GM19328 (cell line): ENCODE results near the gene AKAP11.
"Not testable (repeated sequence)": the region's sequence is repeated elsewhere in the genome, so short reads cannot be mapped to it uniquely, and the experiment has no call there.

Experiments
- ATAC-seq: cut with Tn5 transposase; IDR thresholded peaks from one replicate; pipeline ENCODE4 v1.9.1; 2021; ENCODE audit warnings: mild to moderate bottlenecking, moderate library complexity; ENCODE audit not compliant: unreplicated experiment

Gene AKAP11

GRCh38 chr13:42272115-42272803 is at the start of gene AKAP11:
Gene AKAP11 (plus strand): TSS chr13:42272152. CDS start chr13:42286349, 14,197 bp downstream.
- ATAC-seq = peak; percentile 23

GRCh38 chr13:42223681-42224080 is 48.3 kb upstream of the AKAP11 start:
- ATAC-seq = no peak

DNA sequence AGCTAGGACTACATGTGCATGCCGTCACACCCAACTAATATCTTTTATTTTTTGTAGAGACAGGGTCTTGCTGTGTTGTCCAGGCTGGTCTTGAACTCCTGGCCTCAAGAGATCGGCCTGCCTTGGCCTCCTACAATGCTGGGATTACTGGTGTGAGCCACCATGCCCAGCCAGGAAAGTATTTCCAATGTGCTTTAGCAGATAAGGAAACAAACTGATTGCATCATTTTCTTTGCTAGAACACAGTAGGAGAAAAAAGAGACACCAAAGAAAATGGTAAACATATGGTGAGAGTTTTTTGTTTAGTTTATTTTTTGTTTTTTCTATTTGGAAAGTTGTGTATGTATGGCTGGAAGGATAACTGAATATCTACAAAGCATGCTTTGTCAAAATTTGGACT is 46.9 kb upstream of the AKAP11 start:
- no peak for ATAC-seq

- ATAC-seq = not testable (repeated sequence)
Measured at GRCh38 chr13:42226759-42227158, 45.2 kb upstream of the AKAP11 start.

DNA sequence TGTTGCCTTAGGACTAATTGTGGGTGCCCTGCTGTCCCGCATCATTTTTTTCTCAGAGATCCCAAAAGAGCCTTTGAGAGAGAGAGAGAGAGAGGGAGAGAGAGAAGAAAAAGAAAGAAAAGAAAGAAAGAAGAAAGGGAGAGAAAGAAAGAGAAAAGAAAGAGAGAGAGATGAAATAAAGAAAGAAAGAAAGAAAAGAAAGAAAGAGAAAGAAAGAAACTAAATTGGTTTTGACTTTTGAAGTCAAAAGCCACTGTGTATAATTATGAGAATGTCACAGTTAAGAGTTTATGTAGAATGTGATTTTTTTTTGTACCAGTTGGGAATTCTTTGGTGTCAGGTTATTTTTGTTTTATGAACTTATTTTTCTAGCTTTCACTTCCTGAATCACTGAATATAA is 43.4 kb upstream of the AKAP11 start:
- no peak for ATAC-seq

- no peak for ATAC-seq
Measured at GRCh38 chr13:42229287-42229686, 42.7 kb upstream of the AKAP11 start.

DNA sequence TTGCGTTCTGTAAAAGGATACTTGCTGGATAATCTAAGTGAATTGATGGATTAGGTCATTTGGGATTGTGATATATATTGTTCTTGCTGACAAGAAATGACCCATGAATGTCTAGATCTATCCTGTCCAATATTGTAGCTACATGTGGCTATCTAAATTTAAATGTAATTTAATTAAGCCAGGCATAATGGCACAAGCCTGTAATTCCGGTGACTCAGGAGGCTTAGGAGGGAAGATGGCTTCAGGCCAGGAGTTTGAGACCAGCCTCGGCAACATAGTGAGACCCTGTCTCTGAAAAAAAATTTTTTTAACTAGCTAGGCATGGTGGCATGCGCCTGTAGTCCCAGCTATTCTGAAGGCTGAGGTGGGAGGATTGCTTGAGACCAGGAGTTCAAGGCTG is 39.3 kb upstream of the AKAP11 start:
- ATAC-seq = no peak

DNA sequence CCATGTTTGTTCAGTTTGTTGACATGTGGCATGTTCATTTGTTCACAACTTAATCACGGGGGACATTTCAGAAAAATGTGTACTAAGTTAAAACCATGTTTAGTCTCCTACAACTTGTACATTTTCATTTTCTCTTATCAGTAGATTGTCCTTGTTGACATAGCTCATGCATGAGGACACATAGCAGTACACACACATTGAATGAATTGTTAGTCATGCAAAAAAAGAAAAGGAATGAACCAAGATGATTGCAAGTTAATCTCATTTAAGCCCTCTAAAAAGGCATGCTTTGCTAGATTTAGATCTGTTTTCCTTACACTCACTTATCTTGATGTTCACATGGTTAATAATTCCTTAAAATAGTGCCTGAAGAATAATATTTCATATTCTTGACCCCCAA is 38.2 kb upstream of the AKAP11 start:
- ATAC-seq = no peak

DNA sequence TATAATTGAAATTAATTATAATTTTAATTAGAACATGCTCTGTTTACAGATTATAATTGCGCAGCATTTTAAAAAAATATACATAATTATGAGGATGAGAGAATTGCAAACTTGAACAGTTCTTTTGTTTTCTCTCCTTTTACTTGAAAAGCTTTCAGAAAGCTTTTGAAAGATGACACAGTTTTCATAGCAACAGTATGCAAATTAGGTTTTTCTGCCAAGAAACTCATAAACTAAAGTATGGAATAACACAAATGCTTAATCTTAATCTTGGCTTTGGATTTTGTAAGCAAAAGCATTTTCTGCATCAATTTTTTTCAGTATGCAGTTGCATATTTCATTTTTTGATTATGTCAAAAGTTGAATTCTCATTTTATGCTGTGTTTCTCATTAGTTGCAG is 32.8 kb upstream of the AKAP11 start:
- ATAC-seq = no peak

DNA sequence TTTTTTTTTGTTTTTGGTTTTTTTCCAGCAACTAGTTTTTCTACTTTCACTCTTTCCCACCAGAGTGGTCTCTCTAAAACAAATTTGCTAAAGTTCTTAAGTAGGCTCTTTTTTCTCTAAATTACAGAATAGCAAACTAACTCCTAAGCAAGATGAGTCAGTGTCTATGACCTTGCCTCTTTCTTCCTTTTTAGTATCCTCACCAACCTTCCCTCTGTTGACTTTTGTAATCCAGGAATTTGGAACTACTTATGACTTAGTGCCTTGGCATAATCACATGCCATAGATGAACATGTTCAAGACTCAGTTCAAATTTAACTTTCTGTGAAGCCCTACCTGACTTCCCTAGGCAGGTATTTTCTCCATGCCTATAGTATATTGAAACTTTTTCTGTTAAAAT is 32.3 kb upstream of the AKAP11 start:
- ATAC-seq = no peak

DNA sequence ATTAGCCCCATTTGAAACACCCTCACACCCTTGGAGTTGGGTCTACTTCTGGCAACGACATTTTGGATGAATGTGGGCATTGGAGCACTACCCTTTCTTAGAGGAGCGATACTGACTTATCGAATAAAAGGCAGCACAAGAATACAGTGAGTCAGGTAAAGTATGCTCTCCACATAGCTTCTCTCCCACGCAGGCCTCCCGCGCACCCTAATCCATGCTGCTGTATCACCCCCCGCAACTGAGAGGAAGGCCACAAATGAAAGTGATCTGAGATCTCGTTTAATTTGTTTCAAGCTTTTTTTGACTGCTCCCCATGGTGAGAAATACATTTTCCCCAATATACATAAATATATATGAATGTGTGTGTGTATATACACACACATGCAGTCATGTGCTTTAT is 25.4 kb upstream of the AKAP11 start:
- no peak for ATAC-seq

GRCh38 chr13:42247883-42248282 is 24.1 kb upstream of the AKAP11 start:
- ATAC-seq = no peak

- ATAC-seq = no peak
Measured at GRCh38 chr13:42255886-42256285, 16.1 kb upstream of the AKAP11 start.

GRCh38 chr13:42258747-42259146 is 13.2 kb upstream of the AKAP11 start:
- ATAC-seq = no peak

- ATAC-seq = no peak
Measured at GRCh38 chr13:42259515-42259914, 12.4 kb upstream of the AKAP11 start.

GRCh38 chr13:42260903-42261654 is 10.9 kb upstream of the AKAP11 start:
- ATAC-seq = no peak

DNA sequence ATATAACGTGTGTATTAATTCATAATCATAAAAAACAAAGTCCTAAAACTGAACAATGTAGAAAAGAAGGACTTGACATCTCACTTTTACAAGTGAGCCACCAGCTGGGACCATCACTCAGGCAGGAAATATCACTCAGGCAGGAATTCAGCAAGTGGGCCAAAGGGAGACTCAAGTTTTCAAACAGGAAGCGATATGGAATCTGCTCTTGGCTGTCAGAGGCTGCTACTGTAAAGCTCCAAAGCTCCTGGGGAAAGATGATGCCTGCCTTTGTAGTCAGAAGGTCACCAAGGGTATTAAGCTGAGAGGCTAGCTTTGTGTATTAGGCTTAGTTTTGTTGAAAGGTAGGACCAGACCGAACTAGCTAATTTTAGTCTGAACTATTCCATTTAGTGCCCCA is 5.5 kb upstream of the AKAP11 start:
- ATAC-seq = no peak

DNA sequence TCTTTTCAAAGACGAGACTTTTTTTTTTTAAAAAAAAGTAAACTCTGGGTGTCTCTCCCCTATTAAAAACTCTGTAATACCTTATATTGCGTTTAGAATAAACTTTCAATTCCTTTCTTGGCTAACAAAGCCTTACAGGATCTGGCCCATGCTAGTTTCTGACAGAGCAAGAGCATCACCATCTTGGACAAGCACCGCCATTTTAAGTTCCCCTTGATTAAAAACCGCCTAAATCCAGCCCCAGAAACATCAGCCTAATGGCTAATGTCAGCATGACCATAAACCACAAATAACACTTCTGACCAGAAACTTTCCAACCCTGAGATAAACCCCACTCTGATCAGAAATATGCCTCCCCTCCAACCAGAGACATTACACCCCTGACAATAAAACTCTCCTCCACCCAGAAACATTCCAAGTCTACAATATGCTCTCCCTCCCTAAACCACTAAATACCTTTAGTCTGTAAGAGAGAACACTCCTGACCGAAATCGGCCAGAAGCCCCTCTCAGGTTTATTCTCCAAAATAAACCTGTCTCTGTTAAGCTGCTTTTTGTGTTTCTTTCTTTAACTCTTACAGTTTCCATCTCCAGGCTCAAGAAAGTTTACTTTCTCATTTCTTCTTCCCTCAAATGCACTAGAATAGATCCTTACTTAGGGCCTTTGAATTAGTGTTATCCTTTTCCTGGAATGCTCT is 1.6 kb upstream of the AKAP11 start:
- no peak for ATAC-seq

DNA sequence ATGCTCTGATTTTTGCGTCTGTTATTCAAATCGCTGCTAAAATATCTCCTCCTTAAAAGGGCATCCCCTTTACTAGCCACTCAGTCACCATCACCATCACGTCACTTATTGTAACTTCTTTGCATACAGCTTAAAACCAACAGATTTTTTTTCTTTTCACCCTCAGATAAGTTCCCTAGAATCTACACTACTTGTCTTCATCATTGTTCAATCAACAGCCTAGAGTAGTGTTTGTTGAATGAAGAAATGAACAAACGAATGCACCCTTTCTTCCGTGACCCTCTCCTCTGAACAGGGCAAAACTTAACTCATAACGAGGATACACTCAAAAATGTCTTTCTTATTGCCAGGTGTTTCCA is 1.1 kb upstream of the AKAP11 start:
- ATAC-seq = no peak

DNA sequence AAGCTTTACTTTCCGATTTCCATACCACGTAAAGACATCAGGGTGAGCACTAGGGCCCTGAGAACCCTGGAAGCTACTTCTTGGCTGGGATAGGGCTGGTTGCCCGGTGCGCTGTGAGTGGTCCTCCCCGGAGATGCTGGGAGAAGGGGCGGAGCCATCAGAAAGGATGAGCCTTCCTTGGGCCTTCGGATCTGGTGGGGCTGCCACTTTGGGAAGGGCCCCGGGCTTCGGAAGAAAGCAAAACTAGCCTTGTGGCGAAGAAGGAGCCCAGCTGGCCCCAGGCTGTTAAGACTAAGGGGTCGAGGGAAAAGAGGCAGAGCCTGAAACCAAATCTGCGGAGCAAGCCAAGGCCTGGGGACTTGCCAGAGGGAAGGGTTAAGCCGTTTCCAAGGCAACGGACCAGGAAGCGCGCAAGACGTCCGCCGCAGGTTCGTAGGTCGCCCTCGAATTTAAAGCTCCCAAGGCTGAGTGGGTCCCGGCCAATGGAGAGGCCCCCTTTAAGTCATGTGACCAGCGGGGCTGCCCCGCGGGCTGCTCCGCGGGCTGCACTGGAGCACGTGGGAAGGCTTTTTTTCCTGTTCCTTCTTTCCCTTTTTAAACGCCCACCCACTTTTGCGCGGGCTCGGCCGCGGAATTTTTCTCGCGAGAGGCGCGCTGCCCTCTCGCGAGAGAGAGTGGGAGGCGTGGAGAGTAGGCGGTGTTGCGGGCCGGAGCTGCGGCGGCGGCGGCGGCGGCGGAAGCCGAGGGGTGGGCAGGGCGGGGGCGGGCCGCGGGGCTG is 426 bp upstream of the AKAP11 start:
- peak; percentile 74 for ATAC-seq

DNA sequence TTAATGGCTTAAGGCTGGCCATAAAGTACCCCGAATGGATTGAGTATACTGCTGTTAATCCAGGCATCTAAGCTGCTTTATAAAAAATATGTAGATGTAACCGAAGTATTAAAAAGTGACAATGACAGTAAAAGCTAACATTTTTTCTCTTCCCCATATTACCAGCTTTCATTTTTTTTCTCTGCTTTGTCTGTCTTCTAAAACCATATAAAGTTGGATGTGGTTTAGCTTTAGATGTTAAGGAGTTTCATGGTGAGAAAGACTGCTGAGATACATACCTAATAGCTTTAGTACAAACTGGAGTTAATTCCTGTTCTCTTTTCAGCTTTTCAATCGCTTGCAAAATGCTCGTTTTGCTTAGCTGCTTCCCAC is 838 bp downstream of the AKAP11 start:
- no peak for ATAC-seq
